ENCODE measurements around the gene MOK. TPM values are rescaled to one million over a fixed set of nuclear protein-coding genes. Genes with fewer than 3 reads are reported as not detected.

The MOK gene
- total RNA-seq, 1 experiment from 2014 or later, result 5.9 TPM

DNA sequence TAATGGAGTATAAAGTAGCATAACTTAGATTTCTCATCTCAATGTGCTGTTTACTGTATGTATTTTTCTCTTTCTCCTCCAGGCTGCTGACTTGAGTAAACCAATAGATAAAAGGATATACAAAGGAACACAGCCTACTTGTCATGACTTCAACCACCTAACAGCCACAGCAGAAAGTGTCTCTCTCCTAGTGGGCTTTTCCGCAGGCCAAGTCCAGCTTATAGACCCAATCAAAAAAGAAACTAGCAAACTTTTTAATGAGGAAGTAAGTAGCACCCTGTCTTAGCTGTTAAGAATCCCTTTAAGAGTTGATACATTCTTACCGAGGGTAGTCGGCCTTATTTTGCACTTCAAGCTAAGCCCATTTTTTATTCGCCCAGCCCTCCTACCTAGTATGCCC, 110.1 kb downstream of the MOK start:
- Histone ChIP-seq H3K27ac (no peak overlapping the region), H3K4me1 (no peaks in the 10 kb centered on the region), H3K36me3 (peaks cover 11% of the 10 kb centered on the region), H3K9me3 (replicated peaks) (no peaks in the 10 kb centered on the region), H3K27me3 (no peaks in the 10 kb centered on the region), H3K4me3 (no peak overlapping the region)
- no peak for DNase-seq

- Histone ChIP-seq H3K4me1 (no peaks in the 10 kb centered on the region), H3K36me3 (peaks cover 3% of the 10 kb centered on the region), H3K27me3 (no peaks in the 10 kb centered on the region), H3K27ac (no peak overlapping the region), H3K4me3 (no peak overlapping the region), H3K9me3 (replicated peaks) (no peaks in the 10 kb centered on the region)
- DNase-seq, result no peak
Observed at GRCh38 chr14:102192840-102193502, 112.0 kb downstream of the MOK start.

DNA sequence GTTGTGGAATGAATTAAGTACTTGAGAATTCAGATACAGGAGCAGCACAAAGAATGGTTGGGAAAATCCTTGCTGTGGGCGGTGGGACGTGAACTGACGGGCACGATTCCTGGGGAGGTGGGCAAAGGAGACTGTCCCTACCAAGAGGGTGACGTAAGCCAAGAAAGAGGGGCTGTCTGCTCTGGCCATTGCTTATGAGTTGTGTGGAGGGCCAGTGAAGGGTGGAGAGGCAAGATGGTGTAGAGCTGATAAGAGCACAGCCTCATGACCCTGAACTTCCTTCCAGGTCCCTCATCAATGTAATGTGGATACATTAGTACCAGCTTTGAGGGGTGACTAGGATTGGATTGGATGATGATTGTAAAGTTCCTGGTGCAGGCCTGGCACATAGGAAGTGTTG, 115.1 kb downstream of the MOK start:
- no peak overlapping the region for H3K4me3 ChIP-seq
- no peaks in the 10 kb centered on the region for H3K4me1 ChIP-seq
- peaks cover 2% of the 10 kb centered on the region; the same call in 1 of the 2 replicates for H3K36me3 ChIP-seq
- H3K27me3 ChIP-seq, result no peaks in the 10 kb centered on the region
- H3K9me3 ChIP-seq (replicated peaks), result no peaks in the 10 kb centered on the region
- DNase-seq, result no peak
- H3K27ac ChIP-seq, result no peak overlapping the region

DNA sequence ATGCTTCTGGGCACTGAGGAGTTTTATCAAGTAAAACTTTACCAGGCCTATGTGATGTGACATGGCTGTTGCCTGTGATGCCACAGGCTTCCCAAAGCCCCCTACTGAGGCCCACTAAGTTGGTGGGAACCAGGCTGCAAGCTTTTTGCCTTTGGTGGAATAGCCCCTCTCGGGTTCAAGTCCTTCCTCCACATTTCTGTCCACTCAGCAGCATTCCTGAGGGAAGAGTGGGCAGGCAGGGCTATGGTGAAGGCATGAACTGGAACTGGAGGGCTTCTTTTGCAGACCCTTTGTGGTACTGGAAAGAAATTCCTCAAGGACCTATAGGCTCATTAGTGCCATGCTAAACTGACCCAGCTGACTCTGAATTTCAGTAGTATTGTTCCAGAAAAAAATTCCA, 116.8 kb downstream of the MOK start:
- no peak overlapping the region for H3K27ac ChIP-seq
- no peaks in the 10 kb centered on the region for H3K36me3 ChIP-seq
- peaks cover 2% of the 10 kb centered on the region; the same call in 1 of the 2 replicates for H3K4me1 ChIP-seq
- H3K9me3 ChIP-seq (replicated peaks), result no peaks in the 10 kb centered on the region
- no peak overlapping the region for H3K4me3 ChIP-seq
- no peaks in the 10 kb centered on the region for H3K27me3 ChIP-seq
- DNase-seq, result no peak

DNA sequence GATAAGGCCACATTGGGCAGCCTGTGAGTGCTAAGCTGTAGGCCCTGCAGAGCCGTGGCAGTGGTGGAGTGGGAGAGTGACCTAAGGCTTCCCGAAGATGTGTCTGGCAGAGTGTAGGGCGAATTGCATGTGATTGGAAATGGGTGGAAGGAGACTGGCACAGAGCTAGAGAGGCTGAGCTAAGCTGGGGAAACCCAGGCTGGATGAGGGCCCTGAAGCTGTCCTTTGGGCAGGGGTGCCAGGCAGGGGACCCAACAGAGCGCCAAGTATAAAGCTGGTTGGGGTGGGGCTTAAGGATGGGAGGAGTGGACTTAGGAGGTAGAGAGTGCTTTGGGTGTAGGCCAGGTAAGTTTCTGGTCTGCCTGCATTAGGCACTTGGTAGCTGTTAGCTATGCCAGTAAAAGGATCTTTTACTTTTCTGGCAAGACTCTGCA, 117.4 kb downstream of the MOK start:
- Histone ChIP-seq H3K36me3 (no peaks in the 10 kb centered on the region), H3K9me3 (replicated peaks) (no peaks in the 10 kb centered on the region), H3K27me3 (no peaks in the 10 kb centered on the region), H3K4me3 (no peak overlapping the region), H3K4me1 (peaks cover 8% of the 10 kb centered on the region), H3K27ac (no peak overlapping the region)
- no peak for DNase-seq

GRCh38 chr14:102187044-102187443, 117.9 kb downstream of the MOK start:
- DNase-seq, result no peak

GRCh38 chr14:102185360-102185759, 119.6 kb downstream of the MOK start:
- Histone ChIP-seq H3K4me1 (peaks cover 31% of the 10 kb centered on the region), H3K4me3 (no peak overlapping the region), H3K27ac (no peak overlapping the region), H3K9me3 (replicated peaks) (no peaks in the 10 kb centered on the region), H3K27me3 (no peaks in the 10 kb centered on the region), H3K36me3 (no peaks in the 10 kb centered on the region)
- no peak for DNase-seq

More at GRCh38 chr14:102187044-102187443, 117.9 kb downstream of the MOK start:
- H3K4me1 ChIP-seq, result peaks cover 14% of the 10 kb centered on the region
- H3K4me3 ChIP-seq, result no peak overlapping the region
- H3K27ac ChIP-seq, result no peak overlapping the region
- H3K27me3 ChIP-seq, result no peaks in the 10 kb centered on the region
- H3K9me3 ChIP-seq (replicated peaks), result no peaks in the 10 kb centered on the region
- no peaks in the 10 kb centered on the region for H3K36me3 ChIP-seq

- Histone ChIP-seq H3K9me3 (replicated peaks) (no peaks in the 10 kb centered on the region), H3K4me1 (peaks cover 35% of the 10 kb centered on the region)
- DNase-seq, result no peak
Observed at GRCh38 chr14:102184316-102185035, 120.5 kb downstream of the MOK start.

GRCh38 chr14:102183886-102184285, 121.1 kb downstream of the MOK start:
- peaks cover 35% of the 10 kb centered on the region for H3K4me1 ChIP-seq
- DNase-seq, result no peak
- H3K4me3 ChIP-seq, result no peak overlapping the region
- no peaks in the 10 kb centered on the region for H3K36me3 ChIP-seq
- H3K27me3 ChIP-seq, result no peaks in the 10 kb centered on the region
- no peaks in the 10 kb centered on the region for H3K9me3 ChIP-seq (replicated peaks)
- no peak overlapping the region for H3K27ac ChIP-seq

More at GRCh38 chr14:102184316-102185035, 120.5 kb downstream of the MOK start:
- Histone ChIP-seq H3K36me3 (no peaks in the 10 kb centered on the region), H3K27ac (no peak overlapping the region), H3K4me3 (no peak overlapping the region), H3K27me3 (no peaks in the 10 kb centered on the region)

DNA sequence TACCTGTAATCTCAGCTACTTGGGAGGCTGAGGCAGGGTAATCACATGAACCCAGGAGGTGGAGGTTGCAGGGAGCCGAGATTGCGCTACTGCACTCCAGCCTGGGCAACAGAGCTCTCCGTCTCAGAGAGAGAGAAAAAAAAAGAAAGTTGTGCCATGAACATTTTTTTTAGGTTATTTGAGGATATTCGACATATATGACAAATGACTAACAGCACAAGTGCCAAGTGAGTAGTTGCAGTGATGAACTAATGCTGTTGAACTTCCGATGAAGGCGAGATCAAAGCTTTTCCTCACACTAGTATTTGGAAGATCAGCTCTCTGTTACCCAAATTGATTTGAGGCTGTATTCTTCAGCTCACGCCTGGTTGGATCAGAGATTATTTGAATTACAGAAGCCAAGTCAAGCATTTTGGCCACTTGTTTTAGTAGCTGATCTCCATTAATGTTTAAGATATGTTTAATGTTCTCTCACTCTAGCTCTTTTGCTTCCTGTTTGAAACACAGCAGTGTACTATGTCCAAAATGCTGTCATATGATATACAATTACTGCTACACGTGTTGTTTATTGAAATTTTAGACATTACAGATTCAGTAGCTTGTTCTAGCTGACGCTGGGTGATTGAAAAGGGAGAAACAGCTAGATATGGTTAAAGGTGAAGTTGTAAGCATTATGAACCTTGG, 121.9 kb downstream of the MOK start:
- H3K27ac ChIP-seq, result peak overlapping the region; percentile 90
- H3K4me3 ChIP-seq, result no peak overlapping the region
- H3K27me3 ChIP-seq, result no peaks in the 10 kb centered on the region
- H3K36me3 ChIP-seq, result no peaks in the 10 kb centered on the region
- DNase-seq, result no peak
- H3K9me3 ChIP-seq (replicated peaks), result no peaks in the 10 kb centered on the region
- H3K4me1 ChIP-seq, result peaks cover 35% of the 10 kb centered on the region

GRCh38 chr14:102182190-102182589, 122.8 kb downstream of the MOK start:
- peak in 1 of 2 experiments; percentile 77 for DNase-seq
- Histone ChIP-seq H3K4me3 (no peak overlapping the region), H3K27me3 (no peaks in the 10 kb centered on the region), H3K36me3 (no peaks in the 10 kb centered on the region), H3K4me1 (peaks cover 35% of the 10 kb centered on the region), H3K9me3 (replicated peaks) (no peaks in the 10 kb centered on the region), H3K27ac (peak overlapping the region; percentile 90)

- peak overlapping the region; percentile 90 for H3K27ac ChIP-seq
- DNase-seq, result peak in 1 of 2 experiments; percentile 31
- no peaks in the 10 kb centered on the region for H3K27me3 ChIP-seq
- H3K9me3 ChIP-seq (replicated peaks), result no peaks in the 10 kb centered on the region
- no peak overlapping the region for H3K4me3 ChIP-seq
- peaks cover 35% of the 10 kb centered on the region for H3K4me1 ChIP-seq
- H3K36me3 ChIP-seq, result no peaks in the 10 kb centered on the region
Observed at GRCh38 chr14:102181187-102181586, 123.8 kb downstream of the MOK start.

DNA sequence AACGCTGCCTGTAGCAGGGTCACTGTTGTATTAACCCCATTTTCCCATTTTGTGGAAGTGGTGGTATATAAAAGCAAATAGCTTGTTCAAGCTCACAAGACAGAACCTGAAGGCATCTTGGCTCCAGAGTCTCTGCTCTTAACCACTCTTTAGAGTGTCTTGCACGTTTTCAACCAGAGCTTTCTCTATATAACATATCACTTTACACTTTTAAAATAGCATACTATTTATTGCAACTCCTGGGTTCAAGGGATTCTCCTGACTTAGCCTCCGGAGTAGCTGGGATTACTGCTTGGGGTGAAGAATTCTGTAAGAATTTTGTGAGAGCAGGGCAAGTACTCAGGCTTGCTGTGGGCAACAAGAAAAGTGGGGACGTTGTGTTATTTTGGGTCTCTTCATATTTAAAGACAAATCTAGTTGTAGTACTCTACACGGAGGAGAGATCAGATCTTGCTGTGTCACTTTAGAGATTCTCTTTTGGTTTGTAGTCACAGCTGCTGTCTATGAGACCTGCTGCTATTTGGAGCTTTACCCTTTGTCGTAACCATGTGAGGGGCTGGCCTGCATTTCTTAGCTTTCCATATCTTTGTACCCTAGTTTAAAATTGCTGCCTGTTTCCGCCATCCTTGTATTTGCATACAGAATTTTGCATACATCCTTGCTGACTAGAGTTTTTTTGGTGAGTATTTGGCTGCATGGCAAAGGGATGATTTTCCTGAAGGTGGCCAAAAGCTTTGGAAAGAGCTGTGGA, 124.5 kb downstream of the MOK start:
- Histone ChIP-seq H3K9me3 (replicated peaks) (no peaks in the 10 kb centered on the region), H3K4me1 (peaks cover 35% of the 10 kb centered on the region), H3K36me3 (no peaks in the 10 kb centered on the region), H3K27ac (peak overlapping the region; percentile 90), H3K4me3 (no peak overlapping the region), H3K27me3 (no peaks in the 10 kb centered on the region)
- peak in 1 of 2 experiments; percentile 49 for DNase-seq

All from SJCRH30 (cell line).